H1 (cell line): ENCODE data around the gene NAT9. TPM values are rescaled to one million over a fixed set of nuclear protein-coding genes. Genes with fewer than 3 reads are reported as not detected.

ENCODE experiments used
- ATF2 ChIP-seq: IDR thresholded peaks from 2 replicates; pipeline ENCODE4 v1.6.1; 2012; ENCODE audit warnings: low read length, inconsistent platforms
- polyA plus RNA-seq, 7 experiments: library from polyadenylated mRNA; depleted of rRNA in 3 of 7; stranded (reverse) in 5 of 7; unstranded in 2 of 7; fragments of >200 nt in 5 of 7; fragments of 200-250 nt in 2 of 7; gene quantifications; 1 replicate in 5 of 7; 2 replicates in 1 of 7; 4 replicates in 1 of 7; pipeline versions ENCODE4 v1.2.1 to v1.2.3, GENCODE V29; 2011 to 2013; ENCODE audit warnings: missing spikeins in 2 of 7, mixed read lengths in 2 of 7
- total RNA-seq: library from RNA; stranded (reverse); fragmentation: NEBNext Ultra II Directional; extraction: Animal tissue kit (Norgen Biotek cat#: 25700); gene quantifications from 2 replicates; pipeline ENCODE4 v1.2.1, GENCODE V29; 2021

Gene NAT9
- total and polyA plus RNA-seq, 2 of the 8 experiments (the other 6 are each of a cell fraction or from before 2014, with no cell fraction given): 32.3 to 42.7 TPM

GRCh38 chr17:74728033-74728701 is 48.0 kb downstream of the NAT9 start (continued):
- no peak for TF ChIP-seq ATF2
